Measurements from ENCODE around the gene HSPG2.
"Not testable (repeated sequence)": the region's sequence is repeated elsewhere in the genome, so short reads cannot be mapped to it uniquely, and the experiment has no call there.

Gene HSPG2

DNA sequence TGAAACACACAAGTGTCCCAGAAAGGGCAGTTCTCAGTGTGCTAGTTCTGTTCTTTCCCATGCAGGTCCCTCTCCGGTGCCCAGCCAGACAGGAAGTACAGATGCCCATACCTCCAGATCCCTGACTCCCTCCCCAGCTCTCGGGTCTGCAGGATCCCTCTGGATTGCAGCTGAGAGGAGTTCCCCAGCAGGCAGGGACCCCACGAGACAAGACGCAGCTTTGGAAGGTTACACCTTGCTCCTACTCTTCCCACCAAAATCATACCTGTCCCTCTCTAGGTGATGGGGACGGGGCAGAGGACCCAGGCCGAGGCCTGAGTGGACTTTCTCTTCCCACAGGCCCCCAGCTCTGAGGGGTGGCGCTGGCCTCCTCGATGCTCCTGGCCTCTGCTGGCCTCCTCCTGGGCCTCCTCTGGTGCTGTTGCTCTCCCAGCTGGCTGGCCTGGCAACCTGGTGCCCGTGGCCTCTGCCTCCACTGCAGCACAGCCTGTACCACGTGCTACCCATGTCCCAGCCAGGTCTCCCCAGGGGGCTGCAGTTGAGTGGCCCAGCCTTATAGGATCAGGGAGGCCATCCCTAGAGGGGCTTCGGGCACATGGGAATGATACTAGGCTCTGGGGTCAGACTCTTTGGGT lies 115.6 kb downstream of the HSPG2 start:
- no peak for DNase-seq

DNA sequence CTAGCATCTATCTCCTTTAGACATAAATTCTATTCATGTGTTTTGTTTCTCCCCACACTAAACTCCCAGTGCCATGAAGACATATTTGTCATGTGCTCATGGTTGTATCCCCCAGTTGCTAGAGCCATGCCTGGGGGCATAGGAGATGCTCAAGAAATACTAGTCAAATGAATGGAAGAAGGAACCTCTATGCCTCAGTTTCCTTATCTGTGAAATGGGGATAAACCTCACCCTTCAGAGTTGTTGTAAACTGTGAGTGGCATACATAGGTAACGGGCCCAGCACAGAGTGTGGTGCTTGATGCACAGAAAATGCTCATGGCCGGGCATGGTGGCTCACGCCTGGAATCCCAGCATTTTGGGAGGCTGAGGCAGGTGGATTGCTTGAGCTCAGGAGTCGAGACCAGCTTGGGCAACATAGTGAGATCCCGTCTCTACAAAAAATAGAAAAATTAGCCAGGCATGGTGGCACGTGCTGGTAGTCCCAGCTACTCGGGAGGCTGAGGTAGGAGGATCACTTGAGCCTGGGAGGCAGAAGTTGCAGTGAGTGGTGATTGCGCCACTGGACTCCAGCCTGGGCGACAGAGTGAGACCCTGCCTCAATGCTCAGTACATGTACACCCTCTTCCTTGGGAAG lies 116.4 kb downstream of the HSPG2 start:
- no peak for DNase-seq

- DNase-seq = peak; percentile 30
Observed at GRCh38 chr1:21818656-21819055, 118.5 kb downstream of the HSPG2 start.

GRCh38 chr1:21816602-21817302 lies 120.4 kb downstream of the HSPG2 start:
- no peak for DNase-seq

GRCh38 chr1:21815724-21816321 lies 121.3 kb downstream of the HSPG2 start:
- DNase-seq = no peak

DNA sequence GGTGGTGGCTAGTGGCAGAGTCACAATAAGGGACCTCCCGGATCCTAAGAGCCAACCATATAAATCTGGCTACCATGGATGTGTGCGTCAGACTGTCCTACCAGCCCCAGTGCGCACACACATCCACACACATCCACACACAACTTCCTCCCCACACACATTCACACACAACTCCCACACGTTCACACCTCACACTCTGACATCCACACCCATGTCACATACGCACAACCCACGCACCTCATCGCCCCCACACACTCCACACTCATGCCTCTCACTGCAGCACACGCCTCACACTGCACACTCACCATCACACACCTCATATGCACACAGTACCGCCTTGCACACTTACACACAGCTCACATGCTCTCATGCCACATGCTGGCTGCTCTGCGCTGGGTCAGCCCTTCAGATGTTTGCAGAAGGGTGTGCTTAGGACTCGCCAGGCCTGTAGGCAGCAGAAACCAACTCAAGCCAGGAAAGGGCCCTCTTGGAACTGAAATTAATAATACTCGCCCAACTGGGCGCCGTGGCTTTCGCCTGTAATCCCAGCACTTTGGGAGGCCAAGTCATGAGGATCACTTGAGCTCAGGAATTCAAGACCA lies 122.0 kb downstream of the HSPG2 start:
- no peak for DNase-seq

DNA sequence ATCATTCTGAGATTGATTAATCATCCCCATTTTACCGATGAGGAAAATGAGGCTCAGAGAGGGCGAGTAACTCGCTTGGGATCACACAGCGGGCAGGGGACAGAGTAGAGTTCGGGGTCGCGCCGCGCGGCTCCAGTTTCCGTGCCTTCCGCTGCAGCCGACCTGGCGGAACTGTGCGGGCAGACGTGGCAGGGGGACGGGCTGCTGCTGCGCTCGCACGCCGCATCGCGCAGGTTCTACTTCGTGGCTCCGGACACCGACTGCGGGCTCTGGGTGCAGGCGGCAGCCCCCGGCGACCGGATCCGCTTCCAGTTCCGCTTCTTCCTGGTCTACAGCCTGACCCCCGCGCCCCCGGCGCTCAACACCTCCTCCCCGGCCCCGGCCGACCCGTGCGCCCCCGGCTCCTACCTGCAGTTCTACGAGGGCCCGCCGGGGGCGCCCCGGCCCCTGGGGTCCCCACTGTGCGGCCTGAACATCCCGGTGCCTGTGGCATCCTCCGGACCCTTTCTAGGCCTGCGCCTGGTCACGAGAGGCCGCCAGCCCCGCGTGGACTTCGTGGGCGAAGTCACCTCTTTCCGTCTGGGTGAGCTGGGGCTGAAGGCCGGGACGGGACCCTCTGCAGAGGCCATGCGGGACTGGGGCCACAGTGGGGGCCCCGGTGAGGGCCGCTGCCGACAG lies 122.7 kb downstream of the HSPG2 start:
- DNase-seq = peak; percentile 6

GRCh38 chr1:21813542-21813941 lies 123.6 kb downstream of the HSPG2 start:
- DNase-seq = no peak

DNA sequence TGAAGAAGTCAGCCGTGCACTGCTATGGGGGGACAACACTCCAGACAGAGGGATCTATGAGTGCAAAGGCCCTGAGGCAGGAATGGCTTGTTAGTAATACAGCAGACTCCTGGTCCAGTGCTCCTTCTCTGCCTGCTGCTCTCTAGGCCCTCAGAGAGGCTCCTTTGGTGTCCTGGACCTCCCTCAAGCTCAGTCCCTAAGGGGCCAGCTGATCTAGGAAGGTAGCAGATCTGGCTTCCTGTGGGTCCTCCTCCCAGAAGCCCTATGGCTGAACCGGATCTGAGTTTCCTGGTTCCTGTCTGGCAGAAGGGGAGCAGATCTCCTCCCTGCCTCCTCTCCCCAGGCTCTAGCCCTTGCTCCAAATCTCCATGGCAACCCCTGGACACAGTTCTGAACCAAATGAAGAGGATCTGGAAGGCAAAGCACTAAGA lies 125.2 kb downstream of the HSPG2 start, which contains the start of gene LDLRAD2:
Gene LDLRAD2, plus strand, starts transcription at position 391 of the 431 bp plus-strand sequence. CDS start 187 bp downstream, outside the sequence.
- no peak for DNase-seq

DNA sequence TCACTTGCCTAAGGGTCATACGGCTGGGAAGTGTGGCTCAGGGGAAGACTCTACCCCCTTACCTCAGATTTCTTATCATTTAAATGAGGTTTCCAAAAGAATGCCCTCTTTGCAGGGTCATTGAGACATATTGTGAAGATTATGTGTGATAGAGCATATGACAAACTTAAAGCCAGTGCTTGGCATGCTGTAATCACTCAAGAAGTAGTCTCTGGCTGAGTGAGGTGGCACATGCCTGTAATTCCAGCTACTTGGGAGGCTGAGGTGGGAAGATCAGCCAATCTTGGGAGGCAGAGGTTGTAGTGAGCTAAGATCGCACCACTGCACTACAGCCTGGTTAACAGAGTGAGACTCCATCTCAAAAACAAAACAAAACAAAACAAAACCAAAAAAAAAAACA lies 132.6 kb downstream of the HSPG2 start:
- no peak for DNase-seq

- DNase-seq = no peak
Observed at GRCh38 chr1:21801100-21801499, 136.0 kb downstream of the HSPG2 start.

GRCh38 chr1:21799730-21800129 lies 137.4 kb downstream of the HSPG2 start:
- no peak for DNase-seq

- no peak for DNase-seq
Observed at GRCh38 chr1:21795075-21795474, 142.0 kb downstream of the HSPG2 start.

DNA sequence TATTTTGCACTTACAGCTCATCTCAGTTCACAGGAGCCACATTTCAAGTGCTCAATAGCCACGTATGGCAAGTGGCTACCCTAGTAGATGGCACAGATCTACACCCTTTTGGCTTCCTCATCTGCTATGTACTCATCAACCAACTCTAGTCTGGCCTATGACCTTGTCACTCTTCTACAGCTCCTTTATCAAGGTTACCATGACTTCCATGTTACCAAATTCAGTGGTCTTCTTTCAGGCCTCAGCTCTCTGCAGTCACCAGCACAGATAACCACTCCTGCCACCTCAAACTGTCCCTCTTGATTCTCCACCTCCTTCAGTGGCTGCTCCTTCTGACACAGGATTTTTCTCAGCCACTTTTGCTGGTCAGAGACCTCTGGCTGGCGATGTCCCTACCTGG lies 142.5 kb downstream of the HSPG2 start:
- no peak for DNase-seq

GRCh38 chr1:21793104-21793503 lies 144.0 kb downstream of the HSPG2 start:
- no peak for DNase-seq

GRCh38 chr1:21786640-21787039 lies 150.5 kb downstream of the HSPG2 start:
- DNase-seq = no peak

GRCh38 chr1:21785764-21786163 lies 151.3 kb downstream of the HSPG2 start:
- DNase-seq = not testable (repeated sequence)

DNA sequence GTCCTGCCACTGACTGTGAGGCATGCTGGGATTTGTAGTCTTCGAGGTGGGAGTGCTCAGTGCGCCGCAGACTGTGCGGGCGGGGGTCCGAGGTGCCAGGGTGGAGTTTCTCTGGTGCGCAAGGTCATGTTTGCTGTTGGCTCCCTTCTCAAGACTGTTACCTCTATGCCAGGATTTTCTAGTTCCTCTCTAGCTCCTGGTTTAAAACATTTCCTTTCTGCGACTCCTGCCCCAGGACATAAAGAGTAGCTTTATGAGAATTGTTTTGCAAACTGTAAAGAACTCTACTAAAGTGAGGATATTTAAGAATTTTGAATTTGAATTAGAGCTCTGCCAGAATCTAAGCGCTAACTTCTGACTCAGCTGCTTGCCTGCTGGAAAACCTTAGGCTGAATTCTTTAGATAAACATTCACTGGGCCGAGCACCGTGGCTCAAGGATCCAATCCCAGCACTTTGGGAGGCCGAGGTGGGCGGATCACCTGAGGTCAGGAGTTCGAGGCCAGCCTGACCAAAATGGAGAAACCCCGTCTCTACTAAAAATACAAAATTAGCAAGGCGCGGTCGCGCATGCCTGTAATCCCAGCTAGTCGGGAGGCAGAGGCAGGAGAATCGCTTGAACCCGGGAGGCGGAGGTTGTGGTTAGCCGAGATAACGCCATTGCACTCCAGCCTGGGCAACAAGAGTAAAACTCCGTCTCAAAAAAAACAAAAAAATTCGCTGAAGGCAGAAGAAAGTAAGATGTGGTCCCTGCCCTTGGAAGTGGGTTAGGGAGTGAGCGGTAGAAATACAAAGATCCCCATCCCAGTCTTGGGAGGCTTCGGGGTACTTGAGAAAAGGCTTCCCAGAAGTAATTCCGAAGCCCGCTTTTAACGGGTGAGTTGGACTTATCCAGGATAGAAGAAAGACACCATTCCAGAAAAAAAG lies 153.2 kb downstream of the HSPG2 start:
- DNase-seq = no peak

DNA sequence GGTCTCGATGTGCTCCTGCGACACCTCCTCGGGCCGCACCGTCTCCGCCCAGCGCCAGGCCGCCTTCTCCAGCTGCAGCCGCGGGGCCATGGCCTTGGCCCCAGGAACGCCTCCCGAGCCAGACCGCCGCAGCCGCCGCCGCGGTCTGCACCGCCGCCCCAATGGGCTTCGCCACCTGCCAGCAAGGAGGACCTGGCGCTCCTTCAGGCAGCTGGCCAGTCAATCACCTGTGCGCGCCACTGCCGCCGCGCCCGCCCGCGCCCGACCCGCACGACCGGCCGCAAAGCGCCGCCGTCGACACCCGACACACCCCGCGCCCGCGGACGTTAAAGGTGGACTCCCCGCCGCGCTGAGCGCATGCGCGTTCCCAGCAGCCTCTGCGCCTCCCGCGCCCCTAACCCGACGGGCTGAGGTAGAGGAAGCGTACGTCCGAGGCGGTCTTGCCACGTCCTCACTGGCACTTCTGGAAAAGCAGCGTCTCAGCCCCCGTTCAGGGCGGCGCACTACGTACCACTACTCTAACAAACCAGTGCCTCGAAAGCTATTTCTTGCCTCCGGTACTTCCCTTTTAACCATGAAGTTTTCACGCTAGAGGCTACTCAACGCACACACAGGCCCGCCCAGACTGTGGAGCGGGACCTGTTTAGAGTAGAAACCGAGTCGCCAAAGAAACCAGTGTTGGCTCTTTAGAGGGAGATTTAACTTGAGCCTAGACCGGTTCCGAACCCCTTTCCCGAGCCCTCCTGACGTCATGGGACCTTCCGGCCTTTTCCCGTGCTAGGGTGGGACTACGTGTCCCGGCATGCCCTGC lies 154.0 kb downstream of the HSPG2 start, which contains the start of gene USP48:
Gene USP48, minus strand, starts transcription at position 282 of the 811 bp plus-strand sequence. Its CDS starts 192 bp downstream, at position 90.
- peak; percentile 97 for DNase-seq

DNA sequence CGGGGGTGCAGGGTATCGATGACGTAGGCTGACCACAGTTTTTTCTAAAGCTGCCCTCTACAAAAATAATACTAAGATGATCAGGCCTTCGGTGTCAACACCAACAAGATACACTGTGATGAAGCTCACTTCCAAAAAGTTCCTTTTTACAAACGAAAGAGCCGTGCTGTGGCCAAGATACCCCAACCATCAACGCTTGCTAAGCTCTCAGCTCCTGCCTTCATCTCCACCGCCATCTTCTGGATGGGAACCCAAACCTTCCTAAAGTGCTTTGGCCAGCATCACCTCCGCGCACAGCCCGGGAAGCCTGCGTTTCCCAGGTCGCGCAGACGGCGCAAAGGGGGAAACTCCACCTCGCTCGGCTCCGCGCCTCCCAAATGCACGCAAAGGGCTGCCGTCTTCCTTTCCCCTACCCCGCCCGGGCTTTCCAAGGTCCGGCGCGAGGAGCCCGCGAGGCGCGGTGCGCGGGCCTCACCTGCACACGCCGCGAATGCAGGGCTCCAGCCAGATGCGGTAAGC lies 154.7 kb downstream of the HSPG2 start:
- DNase-seq = peak; percentile 60

Data from activated naive CD4-positive, alpha-beta T cell treated with Interleukin-2 at 50 U/mL for 16 hours (primary cell).